Heart left ventricle (tissue), 16 donors: ENCODE measurements around the gene LDAH. TPM values are rescaled to one million over a fixed set of nuclear protein-coding genes. Genes with fewer than 3 reads are reported as not detected.

Source experiments
- ATAC-seq, 4 donors: fragments of 200-7000 bp; cut with Tn5 transposase; one replicate each; pipeline ENCODE4 v1.9.1; 2020 to 2022; ENCODE audit warnings: moderate library complexity in 4 of 4, mild to moderate bottlenecking in 3 of 4, moderate number of reproducible peaks in 1 of 4
- DNase-seq, 5 donors: peaks; one replicate each; pipeline ENCODE4 v3.0.0-alpha.2; 2020
- H3K27ac ChIP-seq, 12 donors: fragments of 200-600 bp; sonication (generic) in 4 of 12; one replicate each; pipeline versions ENCODE4 v1.5.0 to v1.8.0; 2016 to 2022; ENCODE audit warnings: mild to moderate bottlenecking in 2 of 12
- H3K27me3 ChIP-seq, 9 donors: fragments of 200-600 bp; sonication (generic) in 2 of 9; one replicate each; pipeline versions ENCODE4 v1.5.1 to v1.8.0; 2016 to 2022; ENCODE audit warnings: mild to moderate bottlenecking in 3 of 9
- H3K36me3 ChIP-seq, 9 donors: fragments of 200-600 bp; sonication (generic) in 2 of 9; one replicate each; pipeline versions ENCODE4 v1.5.0 to v1.8.0; 2018 to 2022; ENCODE audit warnings: mild to moderate bottlenecking in 2 of 9
- H3K4me1 ChIP-seq, 12 donors: fragments of 200-600 bp; sonication (generic) in 4 of 12; one replicate each; pipeline versions ENCODE4 v1.5.0 to v1.8.0; 2016 to 2022; ENCODE audit warnings: mild to moderate bottlenecking in 3 of 12
- H3K4me3 ChIP-seq, 12 donors: fragments of 200-600 bp; sonication (generic) in 4 of 12; one replicate each; pipeline versions ENCODE4 v1.5.0 to v1.8.0; 2017 to 2022; ENCODE audit warnings: mild to moderate bottlenecking in 9 of 12, moderate library complexity in 4 of 12
- H3K9me3 ChIP-seq, 12 donors: fragments of 200-600 bp; sonication (generic) in 4 of 12; one replicate each; pipeline versions ENCODE4 v1.5.0 to v1.8.0; 2016 to 2022; ENCODE audit warnings: mild to moderate bottlenecking in 1 of 12
- CTCF ChIP-seq, 12 donors: fragments of 200-600 bp; sonication (generic) in 4 of 12; IDR thresholded peaks; one replicate each; pipeline versions ENCODE4 v1.5.0 to v1.8.0; 2018 to 2022; ENCODE audit warnings: antibody characterized with exemption in 12 of 12, mild to moderate bottlenecking in 5 of 12
- POLR2A ChIP-seq, 2 donors: fragments of 450-650 bp; IDR thresholded peaks; one replicate each; pipeline ENCODE4 v1.6.1; 2017; ENCODE audit warnings: antibody characterized with exemption in 2 of 2, mild to moderate bottlenecking in 2 of 2, moderate library complexity in 2 of 2
- WGBS, 4 donors: extraction: QIAGEN DNeasy Blood & Tissue Kit in 2 of 4; methylation state at CpG; one replicate each; pipeline versions ENCODE4 v1.1.5 to v1.1.7; 2013 to 2018; 5-methylcytosine and 5-hydroxymethylcytosine counted together
- intact Hi-C, 10 donors: fragments of 100-400 bp; cut with DNase I; formaldehyde crosslinking; loops; one replicate each; pipeline versions ENCODE4 v1.11.1 to v1.14.2; 2022
- polyA plus RNA-seq, 2 donors: library from polyadenylated mRNA; stranded (reverse); fragments of 200-250 nt; gene quantifications; one replicate each; pipeline ENCODE4 v1.2.3, GENCODE V29; 2013
- total RNA-seq, 9 donors: library from RNA; depleted of rRNA in 2 of 9; stranded (reverse); fragments of >200 nt in 2 of 9; fragmentation: NEBNext Ultra II Directional in 3 of 9; extraction: Animal tissue kit (Norgen Biotek cat#: 25700) in 3 of 9; gene quantifications; one replicate each; pipeline versions ENCODE4 v1.1.0 to v1.2.4, GENCODE V29; 2016 to 2023
- donor health status: ischemic (EF 13 %, LVEDD 7.1; RV severe dilation, severe dysfunction).
- donor health status: healthy with polysubstance abuse.
- donor health status: DM: no; HTN: yes; CAD: no.
- donor health status: DM: no; HTN: no; CAD: no.
- donor health status: ischemic (EF 25% LVEDD 6.9; RV normal size, moderate dysfunction).
- donor health status: ischemic (EF 25% LVEDD 5.7; RV mildly dilated, moderate dysfunction).
- donor health status: healthy.
- donor health status: DM: yes; HTN: yes; CAD: no.
- donor health status: ischemic (EF 35%, LVEDD 5.7; RV mildly dilated, moderate dysfunction).
- donor health status: nonischemic (EF 11% LVEDD 7.7; RV severe dilation, severe dysfunction).
- donor health status: DM: yes; HTN: yes; CAD: no.
- donor health status: PGD.
- donor health status: ischemic (EF 29% LVEDD 5.4; RV normal size, mild dysfunction).
- donor health status: nonischemic (EF 23%, LVEDD 6.1; RV moderate dilation, normal function).

LDAH gene
- total and polyA plus RNA-seq, 11 donors = 2.2 to 13.2 (median 6.7) TPM

- Histone ChIP-seq H3K4me3 (no peak overlapping the region), H3K36me3 (peaks cover 0 to 9% (median 0%) of the 10 kb centered on the region in 9 donors), H3K27ac (peak overlapping the region in 1 of 12 donors; percentile 57), H3K9me3 (peaks cover 0 to 8% (median 0%) of the 10 kb centered on the region in 12 donors), H3K4me1 (peaks cover 0 to 9% (median 0%) of the 10 kb centered on the region in 12 donors), H3K27me3 (no peaks in the 10 kb centered on the region)
- 89 to 93% (median 91%) methylated on average over 2 of the region's 2 CpGs for WGBS, 4 donors
- DNase-seq (no peak), ATAC-seq (no peak)
- intact Hi-C loops = loop anchor here in 1 of 10 donors (5.0 kb wide), 1 partner anchor 101 kb away; no protein-coding TSS in a partner anchor
- TF ChIP-seq POLR2A (IDR thresholded peaks at IDR 0.05) (no peak), CTCF (IDR thresholded peaks at IDR 0.05) (no peak)
Measured at GRCh38 chr2:20762945-20763683, 59.8 kb downstream of the LDAH start.

GRCh38 chr2:20759487-20759886 is 63.4 kb downstream of the LDAH start:
- intact Hi-C loops = loop anchor here in 1 of 10 donors (10.0 kb wide), 1 partner anchor 95 kb away; the partner anchor contains the start of gene GDF7
- Histone ChIP-seq H3K4me1 (peaks cover 0 to 7% (median 0%) of the 10 kb centered on the region in 12 donors), H3K4me3 (no peak overlapping the region), H3K27me3 (no peaks in the 10 kb centered on the region), H3K27ac (no peak overlapping the region), H3K9me3 (peaks cover 0 to 13% (median 0%) of the 10 kb centered on the region in 12 donors), H3K36me3 (peaks cover 0 to 6% (median 0%) of the 10 kb centered on the region in 9 donors)
- 98 to 100% (median 99%) methylated on average over 2 of the region's 2 CpGs for whole genome bisulfite sequencing, 4 donors
- ATAC-seq (no peak), DNase-seq (no peak)
- TF ChIP-seq POLR2A (IDR thresholded peaks at IDR 0.05) (no peak), CTCF (IDR thresholded peaks at IDR 0.05) (no peak)

GRCh38 chr2:20758997-20759396 is 63.9 kb downstream of the LDAH start:
- intact Hi-C loops = loop anchor here in 1 of 10 donors (10.0 kb wide), 1 partner anchor 94 kb away; the partner anchor contains the start of gene GDF7
- DNase-seq = no peak
- peaks cover 0 to 13% (median 0%) of the 10 kb centered on the region in 12 donors for H3K9me3 ChIP-seq
- peaks cover 0 to 3% (median 0%) of the 10 kb centered on the region in 12 donors for H3K4me1 ChIP-seq
- 93 to 100% (median 94%) methylated on average over 1 of the region's 1 CpG for WGBS, 4 donors
- peaks cover 0 to 6% (median 0%) of the 10 kb centered on the region in 9 donors for H3K36me3 ChIP-seq
- no peak overlapping the region for H3K27ac ChIP-seq
- ATAC-seq = no peak
- H3K4me3 ChIP-seq = no peak overlapping the region
- H3K27me3 ChIP-seq = no peaks in the 10 kb centered on the region
- TF ChIP-seq CTCF (IDR thresholded peaks at IDR 0.05) (no peak), POLR2A (IDR thresholded peaks at IDR 0.05) (no peak)

GRCh38 chr2:20757405-20758090 is 65.4 kb downstream of the LDAH start:
- Histone ChIP-seq H3K4me1 (no peaks in the 10 kb centered on the region), H3K36me3 (peaks cover 0 to 7% (median 0%) of the 10 kb centered on the region in 9 donors), H3K4me3 (no peak overlapping the region), H3K27me3 (no peaks in the 10 kb centered on the region), H3K27ac (no peak overlapping the region), H3K9me3 (peaks cover 0 to 14% (median under 1%) of the 10 kb centered on the region in 12 donors)
- DNase-seq (no peak), ATAC-seq (no peak)
- WGBS, 4 donors = 92 to 100% (median 95%) methylated on average over 1 of the region's 1 CpG
- no peak for TF ChIP-seq POLR2A (IDR thresholded peaks at IDR 0.05)
- TF ChIP-seq CTCF (IDR thresholded peaks at IDR 0.05) = no peak
- intact Hi-C loops = loop anchor here in 1 of 10 donors (10.0 kb wide), 1 partner anchor 93 kb away; the partner anchor contains the start of gene GDF7
